Endothelial cell of umbilical vein (primary cell): ENCODE results near the gene MRPS18B. TPM values are rescaled to one million over a fixed set of nuclear protein-coding genes. Genes with fewer than 3 reads are reported as not detected.

ENCODE experiments used
- BruUV-seq: library from RNA; stranded (reverse); fragments of 400-500 nt; replicated peaks from 2 replicates; lab custom pipeline; 2021; lab: Mats Ljungman, UMichigan
- CTCF ChIA-PET: fragments of 300-600, 350-600 bp; sonication (Branson Sonifier 250); formaldehyde crosslinking; loops from one replicate; lab custom pipeline; 2021; ENCODE audit warnings: antibody characterized with exemption, inconsistent platforms; lab: Charles Lee
- POLR2A ChIA-PET: fragments of 300-600, 350-600 bp; sonication (Branson Sonifier 250); formaldehyde crosslinking; loops from one replicate; lab custom pipeline; 2021; ENCODE audit warnings: antibody characterized with exemption, inconsistent platforms; lab: Charles Lee
- DNase-seq: peaks from one replicate; pipeline ENCODE4 v3.0.0-alpha.2; 2011; ENCODE audit warnings: low read depth, low spot score
- FAIRE-seq: peaks from 2 replicates; lab custom pipeline; 2011; peaks lifted over from hg19 to GRCh38; lab: Jason Lieb, UNC
- H2AFZ ChIP-seq: 2 replicates; pipeline ENCODE4 v1.6.0; 2012; ENCODE audit warnings: low read depth, low read length, control low read depth, inconsistent platforms
- H3K27ac ChIP-seq: 2 replicates; pipeline ENCODE4 v1.5.1; 2011; ENCODE audit warnings: low read depth, mild to moderate bottlenecking, control low read depth, low read length, moderate library complexity; ENCODE audit not compliant: insufficient read depth
- H3K27me3 ChIP-seq, 2 experiments: 2 replicates each; pipeline versions ENCODE4 v1.6.0 to v1.6.1; 2011; ENCODE audit warnings: low read length in 2 of 2, mixed read lengths in 1 of 2; ENCODE audit not compliant: control insufficient read depth in 2 of 2, insufficient read depth in 2 of 2
- H3K36me3 ChIP-seq, 2 experiments: 2 replicates in 1 of 2; 3 replicates in 1 of 2; pipeline ENCODE4 v1.5.1; 2011; ENCODE audit warnings: low read length in 2 of 2, mild to moderate bottlenecking in 1 of 2, moderate library complexity in 1 of 2; ENCODE audit not compliant: control insufficient read depth in 2 of 2, insufficient read depth in 2 of 2; ENCODE audit errors: extremely low read depth in 1 of 2
- H3K4me1 ChIP-seq: 3 replicates; pipeline ENCODE4 v1.5.1; 2011; ENCODE audit warnings: mild to moderate bottlenecking, low read length; ENCODE audit not compliant: control insufficient read depth, insufficient read depth; ENCODE audit errors: extremely low read depth
- H3K4me2 ChIP-seq: 2 replicates; pipeline ENCODE4 v1.6.1; 2011; ENCODE audit warnings: low read length, control low read depth, mixed read lengths; ENCODE audit not compliant: insufficient read depth
- H3K4me3 ChIP-seq, 3 experiments: fragments of 200-600 bp in 1 of 3; sonication (generic), shearing (Covaris generic) in 1 of 3; replicated peaks in 1 of 3; 2 replicates each; pipeline ENCODE4 v1.5.1; 2011 to 2016; ENCODE audit warnings: control low read depth in 3 of 3, low read length in 3 of 3, mild to moderate bottlenecking in 2 of 3, inconsistent platforms in 1 of 3, low read depth in 1 of 3, moderate library complexity in 1 of 3; ENCODE audit not compliant: insufficient read depth in 1 of 3
- H3K79me2 ChIP-seq: 2 replicates; pipeline ENCODE4 v1.6.0; 2012; ENCODE audit warnings: low read length, inconsistent platforms; ENCODE audit not compliant: control insufficient read depth, insufficient read depth
- H3K9ac ChIP-seq: replicated peaks from 2 replicates; pipeline ENCODE3; 2011; ENCODE audit warnings: low read length, control low read depth; ENCODE audit not compliant: insufficient read depth; ENCODE audit errors: extremely low read depth
- H3K9me1 ChIP-seq: replicated peaks from 3 replicates; pipeline ENCODE4 v1.6.0; 2011; ENCODE audit warnings: mild to moderate bottlenecking, low read length; ENCODE audit not compliant: control insufficient read depth, insufficient read depth; ENCODE audit errors: extremely low read depth
- H3K9me3 ChIP-seq: replicated peaks from 2 replicates; pipeline ENCODE4 v1.5.1; 2012; ENCODE audit warnings: low read length, inconsistent platforms; ENCODE audit not compliant: control insufficient read depth, insufficient read depth
- H4K20me1 ChIP-seq: replicated peaks from 2 replicates; pipeline ENCODE3; 2011; ENCODE audit warnings: mild to moderate bottlenecking, low read length; ENCODE audit not compliant: control insufficient read depth, insufficient read depth; ENCODE audit errors: extremely low read depth
- CTCF ChIP-seq, 2 donors: IDR thresholded peaks; 1 replicate in 1 of 2; 2 replicates in 1 of 2; pipeline ENCODE4 v1.5.1; 2011; ENCODE audit warnings: low read length in 2 of 2, mild to moderate bottlenecking in 2 of 2, moderate library complexity in 2 of 2, control low read depth in 1 of 2, inconsistent platforms in 1 of 2, low read depth in 1 of 2; ENCODE audit not compliant: insufficient read depth in 1 of 2; ENCODE audit errors: extremely low read depth in 1 of 2
- EZH2 ChIP-seq: IDR thresholded peaks from 2 replicates; pipeline ENCODE4 v1.6.1; 2012; ENCODE audit warnings: borderline replicate concordance, low read depth, mild to moderate bottlenecking, moderate library complexity, low read length, inconsistent platforms; ENCODE audit not compliant: severe bottlenecking
- FOS ChIP-seq: IDR thresholded peaks from 2 replicates; pipeline ENCODE4 v1.6.1; 2011; ENCODE audit warnings: mild to moderate bottlenecking, low read length, moderate library complexity, borderline replicate concordance; ENCODE audit not compliant: insufficient read depth
- GATA2 ChIP-seq: IDR thresholded peaks from 2 replicates; pipeline ENCODE4 v1.7.0; 2011; ENCODE audit warnings: low read depth, mild to moderate bottlenecking, moderate library complexity, mixed read lengths, low read length; ENCODE audit not compliant: insufficient read length, insufficient read depth
- JUN ChIP-seq: IDR thresholded peaks from 2 replicates; pipeline ENCODE4 v1.6.1; 2011; ENCODE audit warnings: borderline replicate concordance, low read depth; ENCODE audit not compliant: insufficient read length, insufficient read depth
- MAX ChIP-seq: IDR thresholded peaks from 2 replicates; pipeline ENCODE4 v1.6.1; 2011; ENCODE audit not compliant: insufficient read depth, insufficient read length
- MYC ChIP-seq: IDR thresholded peaks from one replicate; pipeline ENCODE4 v1.6.1; 2011; ENCODE audit warnings: mild to moderate bottlenecking, low read depth, low read length
- POLR2A ChIP-seq: IDR thresholded peaks from 2 replicates; pipeline ENCODE4 v1.6.1; 2012; ENCODE audit warnings: low read depth, mild to moderate bottlenecking, control low read depth, low read length
- POLR2AphosphoS5 ChIP-seq: IDR thresholded peaks from 2 replicates; pipeline ENCODE4 v1.6.1; 2012; ENCODE audit warnings: low read depth, mild to moderate bottlenecking, control low read depth, low read length, moderate library complexity; ENCODE audit not compliant: insufficient read depth
- dilution Hi-C: fragments of 300-500 bp; cut with MboI; formaldehyde crosslinking; loops from one replicate; pipeline ENCODE4 v1.15.0; 2019; ENCODE audit warnings: low sequenced_read_pairs; ENCODE audit not compliant: extremely low pct_ligation_motif_present
- intact Hi-C: fragments of 100-400 bp; cut with micrococcal nuclease; formaldehyde crosslinking; loops from one replicate; pipeline ENCODE4 v1.10.0; 2022
- polyA plus RNA-seq, 4 experiments: library from polyadenylated mRNA; depleted of rRNA in 3 of 4; stranded (reverse) in 3 of 4; unstranded in 1 of 4; fragments of >200 nt; gene quantifications; 2 replicates each; pipeline versions ENCODE4 v1.2.1 to v1.2.3, GENCODE V29; 2011 to 2012; ENCODE audit warnings: missing spikeins in 1 of 4
- total RNA-seq: library from RNA; stranded (reverse); gene quantifications from 2 replicates; pipeline ENCODE4 v1.2.3, GENCODE V29; 2021

Gene MRPS18B
- total and polyA plus RNA-seq, 2 donors (not counting 3 experiments of a cell fraction or from before 2014, with no cell fraction given) = 32.6 to 49.1 TPM

- Histone ChIP-seq H3K9me3 (no peaks in the 10 kb centered on the region), H3K27ac (no peak overlapping the region), H3K4me1 (no peaks in the 10 kb centered on the region), H2AFZ (no peak overlapping the region), H3K9ac (no peak overlapping the region), H3K79me2 (no peaks in the 10 kb centered on the region), H3K9me1 (no peaks in the 10 kb centered on the region), H4K20me1 (no peaks in the 10 kb centered on the region), H3K4me3 (no peak overlapping the region), H3K4me2 (no peak overlapping the region), H3K36me3 (peaks cover 23 to 55% of the 10 kb centered on the region in 2 experiments), H3K27me3 (no peaks in the 10 kb centered on the region)
- dilution Hi-C loops (no loop called here), intact Hi-C loops (no loop called here)
- FAIRE-seq = no peak
- no peak for TF ChIP-seq MYC
- no peak for TF ChIP-seq POLR2A
- no peak for TF ChIP-seq CTCF (IDR thresholded peaks at IDR 0.05; ENCODE audit: extremely low read depth in 1 of 2, insufficient read depth in 1 of 2, low read depth in 1 of 2, low read length in 2 of 2)
- TF ChIP-seq JUN = no peak
- no peak for TF ChIP-seq GATA2
- TF ChIP-seq MAX = no peak
- no peak for TF ChIP-seq POLR2AphosphoS5
- TF ChIP-seq FOS = no peak
- TF ChIP-seq EZH2 = no peak
- CTCF ChIA-PET = interaction anchor here (0.5 to 1.1 kb wide), 3 partner anchors 8 to 74 kb away, joined by 3 read pairs; no protein-coding TSS in a partner anchor
- BruUV-seq = no TSS peak
- no peak for DNase-seq
- POLR2A ChIA-PET = no interaction called here
Measured at GRCh38 chr6:30656513-30656912, 38.9 kb downstream of the MRPS18B start.
